Heart left ventricle (tissue), 16 donors: ENCODE measurements around the gene PRMT9. TPM values are rescaled to one million over a fixed set of nuclear protein-coding genes. Genes with fewer than 3 reads are reported as not detected.

ENCODE experiments used
- ATAC-seq, 4 donors: fragments of 200-7000 bp; cut with Tn5 transposase; one replicate each; pipeline ENCODE4 v1.9.1; 2020 to 2022; ENCODE audit warnings: moderate library complexity in 4 of 4, mild to moderate bottlenecking in 3 of 4, moderate number of reproducible peaks in 1 of 4
- DNase-seq, 5 donors: peaks; one replicate each; pipeline ENCODE4 v3.0.0-alpha.2; 2020
- H3K27ac ChIP-seq, 12 donors: fragments of 200-600 bp; sonication (generic) in 4 of 12; one replicate each; pipeline versions ENCODE4 v1.5.0 to v1.8.0; 2016 to 2022; ENCODE audit warnings: mild to moderate bottlenecking in 2 of 12
- H3K27me3 ChIP-seq, 9 donors: fragments of 200-600 bp; sonication (generic) in 2 of 9; one replicate each; pipeline versions ENCODE4 v1.5.1 to v1.8.0; 2016 to 2022; ENCODE audit warnings: mild to moderate bottlenecking in 3 of 9
- H3K36me3 ChIP-seq, 9 donors: fragments of 200-600 bp; sonication (generic) in 2 of 9; one replicate each; pipeline versions ENCODE4 v1.5.0 to v1.8.0; 2018 to 2022; ENCODE audit warnings: mild to moderate bottlenecking in 2 of 9
- H3K4me1 ChIP-seq, 12 donors: fragments of 200-600 bp; sonication (generic) in 4 of 12; one replicate each; pipeline versions ENCODE4 v1.5.0 to v1.8.0; 2016 to 2022; ENCODE audit warnings: mild to moderate bottlenecking in 3 of 12
- H3K4me3 ChIP-seq, 12 donors: fragments of 200-600 bp; sonication (generic) in 4 of 12; one replicate each; pipeline versions ENCODE4 v1.5.0 to v1.8.0; 2017 to 2022; ENCODE audit warnings: mild to moderate bottlenecking in 9 of 12, moderate library complexity in 4 of 12
- H3K9me3 ChIP-seq, 12 donors: fragments of 200-600 bp; sonication (generic) in 4 of 12; one replicate each; pipeline versions ENCODE4 v1.5.0 to v1.8.0; 2016 to 2022; ENCODE audit warnings: mild to moderate bottlenecking in 1 of 12
- CTCF ChIP-seq, 12 donors: fragments of 200-600 bp; sonication (generic) in 4 of 12; IDR thresholded peaks; one replicate each; pipeline versions ENCODE4 v1.5.0 to v1.8.0; 2018 to 2022; ENCODE audit warnings: antibody characterized with exemption in 12 of 12, mild to moderate bottlenecking in 5 of 12
- POLR2A ChIP-seq, 2 donors: fragments of 450-650 bp; IDR thresholded peaks; one replicate each; pipeline ENCODE4 v1.6.1; 2017; ENCODE audit warnings: antibody characterized with exemption in 2 of 2, mild to moderate bottlenecking in 2 of 2, moderate library complexity in 2 of 2
- WGBS, 4 donors: extraction: QIAGEN DNeasy Blood & Tissue Kit in 2 of 4; methylation state at CpG; one replicate each; pipeline versions ENCODE4 v1.1.5 to v1.1.7; 2013 to 2018; 5-methylcytosine and 5-hydroxymethylcytosine counted together
- intact Hi-C, 10 donors: fragments of 100-400 bp; cut with DNase I; formaldehyde crosslinking; loops; one replicate each; pipeline versions ENCODE4 v1.11.1 to v1.14.2; 2022
- polyA plus RNA-seq, 2 donors: library from polyadenylated mRNA; stranded (reverse); fragments of 200-250 nt; gene quantifications; one replicate each; pipeline ENCODE4 v1.2.3, GENCODE V29; 2013
- total RNA-seq, 9 donors: library from RNA; depleted of rRNA in 2 of 9; stranded (reverse); fragments of >200 nt in 2 of 9; fragmentation: NEBNext Ultra II Directional in 3 of 9; extraction: Animal tissue kit (Norgen Biotek cat#: 25700) in 3 of 9; gene quantifications; one replicate each; pipeline versions ENCODE4 v1.1.0 to v1.2.4, GENCODE V29; 2016 to 2023
- donor health status: ischemic (EF 13 %, LVEDD 7.1; RV severe dilation, severe dysfunction).
- donor health status: healthy with polysubstance abuse.
- donor health status: DM: no; HTN: yes; CAD: no.
- donor health status: DM: no; HTN: no; CAD: no.
- donor health status: ischemic (EF 25% LVEDD 6.9; RV normal size, moderate dysfunction).
- donor health status: ischemic (EF 25% LVEDD 5.7; RV mildly dilated, moderate dysfunction).
- donor health status: healthy.
- donor health status: DM: yes; HTN: yes; CAD: no.
- donor health status: ischemic (EF 35%, LVEDD 5.7; RV mildly dilated, moderate dysfunction).
- donor health status: nonischemic (EF 11% LVEDD 7.7; RV severe dilation, severe dysfunction).
- donor health status: DM: yes; HTN: yes; CAD: no.
- donor health status: PGD.
- donor health status: ischemic (EF 29% LVEDD 5.4; RV normal size, mild dysfunction).
- donor health status: nonischemic (EF 23%, LVEDD 6.1; RV moderate dilation, normal function).

Gene PRMT9
- total and polyA plus RNA-seq, 11 donors, result 3.0 to 9.1 (median 5.2) TPM

GRCh38 chr4:147691820-147692219, 7.9 kb upstream of the PRMT9 start:
- intact Hi-C loops, result no loop called here
- no peak for ATAC-seq

GRCh38 chr4:147689067-147689466, 5.1 kb upstream of the PRMT9 start:
- 68 to 79% (median 76%) methylated on average over 4 of the region's 4 CpGs for WGBS, 4 donors
- no peaks in the 10 kb centered on the region for H3K36me3 ChIP-seq
- H3K4me1 ChIP-seq, result peaks cover 0 to 7% (median 2%) of the 10 kb centered on the region in 12 donors
- H3K4me3 ChIP-seq, result no peak overlapping the region
- TF ChIP-seq CTCF (IDR thresholded peaks at IDR 0.05) (no peak), POLR2A (IDR thresholded peaks at IDR 0.05) (no peak)
- intact Hi-C loops, result no loop called here
- no peaks in the 10 kb centered on the region for H3K27me3 ChIP-seq
- H3K9me3 ChIP-seq, result no peaks in the 10 kb centered on the region
- ATAC-seq (no peak), DNase-seq (no peak)
- H3K27ac ChIP-seq, result no peak overlapping the region

More at GRCh38 chr4:147691820-147692219, 7.9 kb upstream of the PRMT9 start:
- no peaks in the 10 kb centered on the region for H3K9me3 ChIP-seq
- no peaks in the 10 kb centered on the region for H3K4me1 ChIP-seq
- no peak for DNase-seq
- H3K4me3 ChIP-seq, result no peak overlapping the region
- H3K27me3 ChIP-seq, result no peaks in the 10 kb centered on the region
- H3K36me3 ChIP-seq, result no peaks in the 10 kb centered on the region
- TF ChIP-seq CTCF (IDR thresholded peaks at IDR 0.05) (no peak), POLR2A (IDR thresholded peaks at IDR 0.05) (no peak)
- H3K27ac ChIP-seq, result no peak overlapping the region
- WGBS, 4 donors, result 74 to 88% (median 84%) methylated on average over 2 of the region's 2 CpGs

- Histone ChIP-seq H3K27ac (peak overlapping the region in 11 of 12 donors; percentile 79 to 94 (median 89)), H3K36me3 (peaks cover 0 to 21% (median 4%) of the 10 kb centered on the region in 9 donors), H3K27me3 (no peaks in the 10 kb centered on the region), H3K9me3 (no peaks in the 10 kb centered on the region), H3K4me1 (peaks cover 0 to 21% (median 9%) of the 10 kb centered on the region in 12 donors), H3K4me3 (peak overlapping the region; percentile 49 to 95 (median 78))
- peak in 2 of 4 donors; percentile 44 to 46 for ATAC-seq
- intact Hi-C loops, result no loop called here
- DNase-seq, result no peak
- WGBS, 4 donors, result 1 to 5% (median 3%) methylated on average over 10 of the region's 10 CpGs
- TF ChIP-seq CTCF (IDR thresholded peaks at IDR 0.05) (no peak), POLR2A (IDR thresholded peaks at IDR 0.05) (no peak)
Observed at GRCh38 chr4:147683188-147683591, 773 bp downstream of the PRMT9 start.

- TF ChIP-seq POLR2A (IDR thresholded peaks at IDR 0.05) (no peak), CTCF (IDR thresholded peaks at IDR 0.05) (no peak)
Observed at GRCh38 chr4:147682755-147683154, 1.2 kb downstream of the PRMT9 start.

More at GRCh38 chr4:147682755-147683154, 1.2 kb downstream of the PRMT9 start:
- H3K4me1 ChIP-seq, result peaks cover 0 to 26% (median 9%) of the 10 kb centered on the region in 12 donors
- intact Hi-C loops, result no loop called here
- DNase-seq (no peak), ATAC-seq (no peak)
- peak overlapping the region in 11 of 12 donors; percentile 54 to 95 (median 82) for H3K4me3 ChIP-seq
- WGBS, 4 donors, result 70 to 79% (median 77%) methylated on average over 3 of the region's 3 CpGs
- no peaks in the 10 kb centered on the region for H3K9me3 ChIP-seq
- peaks cover 0 to 25% (median 4%) of the 10 kb centered on the region in 9 donors for H3K36me3 ChIP-seq
- H3K27ac ChIP-seq, result peak overlapping the region in 7 of 12 donors; percentile 84 to 94 (median 91)
- H3K27me3 ChIP-seq, result no peaks in the 10 kb centered on the region
